H1 (cell line): ENCODE measurements around the gene CYP2B6. TPM values are rescaled to one million over a fixed set of nuclear protein-coding genes. Genes with fewer than 3 reads are reported as not detected.
"Not testable (repeated sequence)": the region's sequence is repeated elsewhere in the genome, so short reads cannot be mapped to it uniquely, and the experiment has no call there.

ENCODE experiments used
- CTCF ChIA-PET: fragments of 300-600 bp; sonication (Branson Sonifier 250); formaldehyde crosslinking; loops from one replicate; lab custom pipeline; 2021; ENCODE audit not compliant: partially characterized antibody; lab: Charles Lee
- POLR2A ChIA-PET: fragments of 300-600 bp; sonication (Branson Sonifier 250); formaldehyde crosslinking; loops from one replicate; lab custom pipeline; 2021; ENCODE audit warnings: inconsistent platforms; ENCODE audit not compliant: partially characterized antibody; lab: Charles Lee
- DNase-seq, 2 experiments: peaks; one replicate each; pipeline versions ENCODE4 v3.0.0 to v3.0.0-alpha.2; 2010 to 2022; ENCODE audit warnings: low spot score in 2 of 2, low read depth in 1 of 2, mixed read lengths in 1 of 2
- FAIRE-seq: peaks from 2 replicates; lab custom pipeline; 2011; peaks lifted over from hg19 to GRCh38; lab: Jason Lieb, UNC
- H2AFZ ChIP-seq: 2 replicates; pipeline ENCODE4 v1.8.1; 2012; ENCODE audit warnings: low read length, inconsistent platforms
- H2AK5ac ChIP-seq: 2 replicates; pipeline ENCODE4 v1.6.1; 2013; ENCODE audit warnings: low read depth, low read length
- H2BK120ac ChIP-seq: replicated peaks from 2 replicates; pipeline ENCODE3; 2013; ENCODE audit warnings: low read depth, low read length, inconsistent platforms
- H2BK12ac ChIP-seq: 2 replicates; pipeline ENCODE4 v1.6.1; 2013; ENCODE audit warnings: low read depth, low read length
- H2BK15ac ChIP-seq: 2 replicates; pipeline ENCODE4 v1.6.1; 2013; ENCODE audit warnings: low read length
- H2BK20ac ChIP-seq: 2 replicates; pipeline ENCODE4 v1.6.1; 2013; ENCODE audit warnings: low read length
- H2BK5ac ChIP-seq: 2 replicates; pipeline ENCODE4 v1.6.1; 2013; ENCODE audit warnings: low read depth, low read length
- H3K14ac ChIP-seq: 2 replicates; pipeline ENCODE4 v1.6.1; 2013; ENCODE audit warnings: inconsistent platforms; ENCODE audit not compliant: insufficient read length
- H3K18ac ChIP-seq: 2 replicates; pipeline ENCODE4 v1.6.1; 2013; ENCODE audit warnings: low read length; ENCODE audit errors: extremely low read depth
- H3K23ac ChIP-seq: 2 replicates; pipeline ENCODE4 v1.6.1; 2013; ENCODE audit warnings: inconsistent platforms; ENCODE audit not compliant: insufficient read length
- H3K23me2 ChIP-seq: 2 replicates; pipeline ENCODE4 v1.6.1; 2013; ENCODE audit warnings: low read depth, low read length
- H3K27ac ChIP-seq: 2 replicates; pipeline ENCODE4 v1.6.1; 2011; ENCODE audit warnings: low read depth, low read length, inconsistent platforms
- H3K27me3 ChIP-seq, 4 experiments: replicated peaks in 1 of 4; 1 replicate in 1 of 4; 2 replicates in 3 of 4; pipeline versions ENCODE4 v1.6.1 to v1.8.1; 2011 to 2013; ENCODE audit warnings: low read length in 3 of 4, mild to moderate bottlenecking in 3 of 4, inconsistent platforms in 2 of 4, mixed read lengths in 2 of 4, moderate library complexity in 1 of 4; ENCODE audit not compliant: control insufficient read depth in 3 of 4, insufficient read depth in 3 of 4; ENCODE audit errors: extremely low read depth in 1 of 4
- H3K36me3 ChIP-seq, 4 experiments: 2 replicates each; pipeline versions ENCODE4 v1.6.1 to v1.8.1; 2011 to 2013; ENCODE audit warnings: mild to moderate bottlenecking in 4 of 4, low read length in 3 of 4, moderate library complexity in 2 of 4, control low read depth in 1 of 4, inconsistent platforms in 1 of 4; ENCODE audit not compliant: insufficient read depth in 4 of 4, control insufficient read depth in 2 of 4
- H3K4ac ChIP-seq: replicated peaks from 2 replicates; pipeline ENCODE3; 2013; ENCODE audit warnings: low read length, low read depth, mixed read lengths, inconsistent platforms; ENCODE audit not compliant: insufficient read length
- H3K4me1 ChIP-seq, 4 experiments: replicated peaks in 1 of 4; 1 replicate in 1 of 4; 2 replicates in 3 of 4; pipeline versions ENCODE4 v1.6.1 to v1.8.1; 2011 to 2013; ENCODE audit warnings: low read length in 3 of 4, inconsistent platforms in 2 of 4, mixed read lengths in 1 of 4; ENCODE audit not compliant: insufficient read depth in 4 of 4, control insufficient read depth in 3 of 4
- H3K4me2 ChIP-seq, 2 experiments: 2 replicates each; pipeline versions ENCODE4 v1.6.1 to v1.8.1; 2011 to 2013; ENCODE audit warnings: low read depth in 2 of 2, low read length in 2 of 2, control low read depth in 1 of 2, inconsistent platforms in 1 of 2, mild to moderate bottlenecking in 1 of 2; ENCODE audit not compliant: insufficient read depth in 1 of 2
- H3K4me3 ChIP-seq, 4 experiments: fragments of 200-600, 300-600 bp in 1 of 4; sonication (generic), shearing (Covaris generic), sonication (Bioruptor Twin) in 1 of 4; 2 replicates each; pipeline versions ENCODE4 v1.5.1 to v1.8.1; 2011 to 2016; ENCODE audit warnings: low read length in 4 of 4, low read depth in 3 of 4, control low read depth in 2 of 4, inconsistent platforms in 2 of 4, mild to moderate bottlenecking in 2 of 4, mixed read lengths in 1 of 4, moderate library complexity in 1 of 4; ENCODE audit not compliant: insufficient read depth in 2 of 4; ENCODE audit errors: extremely low read depth in 1 of 4
- H3K56ac ChIP-seq: replicated peaks from 2 replicates; pipeline ENCODE3; 2013; ENCODE audit warnings: low read depth, mild to moderate bottlenecking, mixed read lengths, low read length, inconsistent platforms; ENCODE audit not compliant: insufficient read length
- H3K79me1 ChIP-seq: 2 replicates; pipeline ENCODE4 v1.6.1; 2013; ENCODE audit warnings: low read depth, low read length, control low read depth
- H3K79me2 ChIP-seq, 2 experiments: 2 replicates each; pipeline versions ENCODE4 v1.6.1 to v1.8.1; 2012 to 2013; ENCODE audit warnings: low read length in 2 of 2, mild to moderate bottlenecking in 2 of 2, inconsistent platforms in 1 of 2; ENCODE audit not compliant: insufficient read depth in 2 of 2, control insufficient read depth in 1 of 2
- H3K9ac ChIP-seq, 4 experiments: replicated peaks in 1 of 4; 1 replicate in 1 of 4; 2 replicates in 3 of 4; pipeline versions ENCODE4 v1.6.1 to v1.8.1; 2011 to 2013; ENCODE audit warnings: low read depth in 3 of 4, low read length in 3 of 4, control low read depth in 2 of 4, mild to moderate bottlenecking in 2 of 4, moderate library complexity in 2 of 4, inconsistent platforms in 1 of 4; ENCODE audit errors: extremely low read depth in 1 of 4
- H3K9me3 ChIP-seq, 2 experiments: 2 replicates each; pipeline versions ENCODE4 v1.6.1 to v1.8.1; 2012 to 2013; ENCODE audit warnings: mild to moderate bottlenecking in 2 of 2, moderate library complexity in 2 of 2, control low read depth in 1 of 2, inconsistent platforms in 1 of 2, low read depth in 1 of 2, low read length in 1 of 2, mixed read lengths in 1 of 2; ENCODE audit not compliant: insufficient read depth in 2 of 2
- H4K20me1 ChIP-seq, 2 experiments: replicated peaks in 1 of 2; 2 replicates each; pipeline versions ENCODE3 to v1.8.1; 2011 to 2013; ENCODE audit warnings: inconsistent platforms in 2 of 2, low read length in 2 of 2, mild to moderate bottlenecking in 1 of 2; ENCODE audit not compliant: insufficient read depth in 2 of 2, control insufficient read depth in 1 of 2
- H4K5ac ChIP-seq: 2 replicates; pipeline ENCODE4 v1.6.1; 2013; ENCODE audit warnings: low read length, low read depth, mixed read lengths, inconsistent platforms; ENCODE audit not compliant: insufficient read length
- H4K8ac ChIP-seq: 2 replicates; pipeline ENCODE4 v1.8.0; 2013; ENCODE audit warnings: mild to moderate bottlenecking, moderate library complexity, low read length, inconsistent platforms; ENCODE audit not compliant: insufficient read depth; ENCODE audit errors: extremely low read depth
- H4K91ac ChIP-seq: replicated peaks from 2 replicates; pipeline ENCODE3; 2013; ENCODE audit warnings: low read length, mixed read lengths, inconsistent platforms; ENCODE audit not compliant: insufficient read length
- WGBS, 2 experiments: shearing (Covaris generic) in 1 of 2; methylation state at CpG; one replicate each; pipeline versions ENCODE4 v1.1.6 to v1.1.7; 2013 to 2015; ENCODE audit warnings: low lambda C conversion rate in 2 of 2, mixed read lengths in 2 of 2, inconsistent platforms in 1 of 2, low coverage in 1 of 2, missing lambda C conversion rate in 1 of 2; ENCODE audit not compliant: insufficient replicate concordance in 2 of 2, insufficient coverage in 1 of 2, insufficient read length in 1 of 2; ENCODE audit errors: extremely low coverage in 1 of 2, missing lambda C conversion rate in 1 of 2; 5-methylcytosine and 5-hydroxymethylcytosine counted together
- polyA plus RNA-seq, 7 experiments: library from polyadenylated mRNA; depleted of rRNA in 3 of 7; stranded (reverse) in 5 of 7; unstranded in 2 of 7; fragments of >200 nt in 5 of 7; fragments of 200-250 nt in 2 of 7; gene quantifications; 1 replicate in 5 of 7; 2 replicates in 1 of 7; 4 replicates in 1 of 7; pipeline versions ENCODE4 v1.2.1 to v1.2.3, GENCODE V29; 2011 to 2013; ENCODE audit warnings: missing spikeins in 2 of 7, mixed read lengths in 2 of 7
- total RNA-seq: library from RNA; stranded (reverse); fragmentation: NEBNext Ultra II Directional; extraction: Animal tissue kit (Norgen Biotek cat#: 25700); gene quantifications from 2 replicates; pipeline ENCODE4 v1.2.1, GENCODE V29; 2021

CYP2B6 gene
- total and polyA plus RNA-seq, 2 of the 8 experiments (the other 6 are each of a cell fraction or from before 2014, with no cell fraction given): 2.8 to 5.4 TPM

DNA sequence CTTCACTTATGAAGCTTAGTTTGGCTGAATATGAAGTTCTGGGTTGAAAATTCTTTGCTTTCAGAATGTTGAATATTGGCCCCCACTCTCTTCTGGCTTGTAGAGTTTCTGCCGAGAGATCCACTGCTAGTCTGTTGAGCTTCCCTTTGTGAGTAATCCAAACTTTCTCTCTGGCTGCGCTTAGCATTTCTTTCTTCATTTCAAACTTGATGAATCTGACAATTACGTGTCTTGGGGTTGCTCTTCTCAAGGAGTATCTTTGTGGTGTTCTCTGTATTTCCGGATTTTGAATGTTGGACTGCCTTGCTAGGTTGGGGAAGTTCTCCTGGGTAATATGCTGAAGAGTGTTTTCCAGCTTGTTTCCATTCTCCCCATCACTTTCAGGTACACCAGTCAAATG lies 21.4 kb upstream of the CYP2B6 start:
- H3K79me1 ChIP-seq, CTCF ChIA-PET, H3K27ac ChIP-seq, H2BK15ac ChIP-seq, H3K56ac ChIP-seq, H3K79me2 ChIP-seq, H4K91ac ChIP-seq, H2BK20ac ChIP-seq, H3K4me1 ChIP-seq, H4K20me1 ChIP-seq, H4K5ac ChIP-seq, H3K27me3 ChIP-seq, H2AK5ac ChIP-seq, FAIRE-seq, H3K23ac ChIP-seq, H3K36me3 ChIP-seq, H3K4ac ChIP-seq, H3K9ac ChIP-seq, H3K4me3 ChIP-seq, H3K14ac ChIP-seq, H3K18ac ChIP-seq, H3K23me2 ChIP-seq, H3K4me2 ChIP-seq, H2BK120ac ChIP-seq, H2BK5ac ChIP-seq, H4K8ac ChIP-seq, H2BK12ac ChIP-seq, H2AFZ ChIP-seq, DNase-seq: not testable (repeated sequence)
- 83% methylated on average over 4 of the region's 4 CpGs; no CpG with 5 or more reads in 1 of the 2 experiments for WGBS, 2 experiments
- H3K9me3 ChIP-seq: peaks cover 6 to 15% of the 10 kb centered on the region in 2 experiments
- POLR2A ChIA-PET: interaction anchor here (1.7 kb wide), 1 partner anchor 14 kb away, joined by 4 read pairs; no protein-coding TSS in a partner anchor
